ENCODE data around the gene DNAI2.

Gene DNAI2

GRCh38 chr17:74274060-74274708, at the start of gene DNAI2:
DNAI2 (plus strand) TSS chr17:74274234; CDS start chr17:74281818, 7,584 bp downstream.
- peak; percentile 36 for DNase-seq

DNA sequence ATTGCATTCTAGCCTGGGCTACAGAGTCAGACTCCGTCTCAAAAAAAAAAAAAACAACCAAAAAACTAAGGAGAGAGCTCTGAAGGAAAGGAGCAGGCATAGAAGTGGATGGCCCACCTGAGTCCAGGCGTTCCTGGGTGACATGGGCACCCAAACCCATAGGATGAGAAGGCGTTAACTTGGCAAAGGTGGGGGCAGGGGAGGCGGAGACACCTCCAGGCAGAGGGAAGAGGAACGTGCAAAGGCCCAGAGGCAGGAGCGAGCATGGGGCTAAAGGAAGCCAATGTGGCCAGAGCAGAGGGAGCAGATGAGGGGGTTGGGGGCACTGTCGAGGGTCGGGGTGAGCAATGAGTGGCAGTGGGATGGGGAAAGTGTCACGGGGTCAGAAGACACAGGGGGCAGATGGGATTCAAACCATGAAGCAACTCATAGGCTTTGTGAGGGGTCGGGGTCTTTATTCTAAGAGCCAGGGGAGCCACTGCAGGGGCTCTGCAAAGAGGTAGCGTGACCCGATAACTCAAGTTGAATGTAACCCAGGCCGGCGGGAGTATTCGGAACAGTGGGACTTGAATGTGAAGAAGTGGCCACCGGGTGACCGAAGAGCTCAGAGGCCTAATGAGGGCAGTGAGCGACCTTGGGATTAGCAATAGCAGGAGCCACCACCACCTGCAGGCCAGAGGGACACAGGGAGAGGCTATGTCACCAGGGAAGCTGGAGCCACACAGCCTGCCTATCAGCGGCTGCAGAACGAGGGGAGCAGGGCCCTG, 48.9 kb upstream of the DNAI2 start:
- DNase-seq, result no peak

GRCh38 chr17:74226252-74226651, 47.8 kb upstream of the DNAI2 start:
- no peak for DNase-seq

DNA sequence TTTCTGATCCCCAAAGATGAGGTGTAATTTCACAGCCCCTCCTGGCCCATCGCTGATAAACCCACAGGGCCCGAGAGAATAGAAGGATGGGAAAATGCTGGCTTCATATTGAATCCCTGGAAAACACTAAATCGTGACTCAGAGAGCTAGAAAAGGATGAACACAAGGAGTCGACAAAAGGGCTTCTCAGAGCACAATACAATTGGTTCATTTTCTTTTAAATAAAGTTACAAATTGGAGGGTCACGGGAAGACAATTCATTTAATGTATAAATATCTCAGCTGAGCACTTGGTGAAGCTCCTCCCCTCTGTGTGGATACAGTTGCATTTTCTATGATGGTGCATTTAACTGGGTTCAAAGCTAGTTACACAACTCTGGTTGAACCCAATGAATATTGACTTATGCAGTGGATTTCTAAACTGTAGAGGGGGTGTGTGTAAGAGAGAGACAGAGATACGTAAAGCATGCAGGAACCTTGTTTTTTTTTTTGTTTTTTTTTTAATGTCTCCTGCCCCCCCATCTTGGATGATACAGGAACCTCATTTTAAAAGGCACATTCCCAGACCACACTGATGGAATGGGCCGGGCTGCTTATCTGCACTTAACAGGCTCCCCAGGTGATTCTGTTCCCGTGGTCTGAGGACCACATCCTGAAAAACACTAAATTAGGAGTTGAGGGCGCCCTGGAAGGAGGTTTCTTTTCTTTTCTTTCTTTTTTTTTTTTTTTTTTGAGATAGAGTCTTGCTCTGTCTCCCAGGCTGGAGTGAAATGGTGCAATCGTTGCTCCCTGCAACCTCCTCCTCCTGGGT, 46.6 kb upstream of the DNAI2 start:
- no peak for DNase-seq

GRCh38 chr17:74228306-74228978, 45.6 kb upstream of the DNAI2 start:
- DNase-seq, result no peak

DNA sequence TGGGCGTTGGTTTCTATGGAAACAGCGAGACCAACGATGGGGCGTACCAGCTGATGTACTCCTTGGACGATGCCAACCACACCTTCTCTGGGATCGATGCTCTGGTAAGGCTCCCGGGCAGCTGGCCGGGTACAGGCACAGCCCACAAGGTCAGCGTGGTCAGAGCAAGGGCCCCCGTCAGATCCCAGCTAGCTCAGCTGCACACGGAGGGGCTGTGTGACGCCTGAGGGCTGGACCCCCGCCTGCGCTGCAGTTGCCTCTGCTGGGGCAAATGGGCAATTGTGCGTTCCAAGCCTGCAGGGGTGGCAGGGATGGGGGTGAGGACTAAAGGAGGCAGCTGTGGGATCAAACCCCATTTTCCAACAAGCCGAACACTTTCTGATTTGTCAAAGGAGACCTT, 43.1 kb upstream of the DNAI2 start:
- DNase-seq, result no peak

GRCh38 chr17:74231928-74232907, 41.8 kb upstream of the DNAI2 start:
- no peak for DNase-seq

DNA sequence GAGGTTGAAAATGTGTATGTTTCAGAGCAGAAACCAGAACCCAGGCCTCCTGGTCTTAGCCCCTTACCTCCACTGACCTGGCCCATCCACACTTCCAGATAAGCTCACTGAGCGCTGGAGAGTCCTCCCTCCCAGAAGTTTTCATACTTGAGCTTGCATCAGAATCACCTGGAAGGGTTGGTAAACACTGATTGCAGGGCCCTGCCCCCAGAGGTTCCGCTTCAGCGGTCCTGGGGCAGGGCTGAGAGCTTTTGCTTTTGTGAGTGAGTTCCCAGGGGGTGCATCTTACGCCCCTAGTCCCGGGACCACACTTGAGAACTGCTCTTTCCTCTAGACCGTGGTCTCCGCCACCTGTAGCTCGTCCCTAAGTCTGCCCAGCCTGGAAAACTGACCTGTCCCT, 40.1 kb upstream of the DNAI2 start:
- no peak for DNase-seq

- no peak for DNase-seq
Observed at GRCh38 chr17:74234486-74234885, 39.5 kb upstream of the DNAI2 start.

- DNase-seq, result no peak
Observed at GRCh38 chr17:74235040-74235581, 38.9 kb upstream of the DNAI2 start.

DNA sequence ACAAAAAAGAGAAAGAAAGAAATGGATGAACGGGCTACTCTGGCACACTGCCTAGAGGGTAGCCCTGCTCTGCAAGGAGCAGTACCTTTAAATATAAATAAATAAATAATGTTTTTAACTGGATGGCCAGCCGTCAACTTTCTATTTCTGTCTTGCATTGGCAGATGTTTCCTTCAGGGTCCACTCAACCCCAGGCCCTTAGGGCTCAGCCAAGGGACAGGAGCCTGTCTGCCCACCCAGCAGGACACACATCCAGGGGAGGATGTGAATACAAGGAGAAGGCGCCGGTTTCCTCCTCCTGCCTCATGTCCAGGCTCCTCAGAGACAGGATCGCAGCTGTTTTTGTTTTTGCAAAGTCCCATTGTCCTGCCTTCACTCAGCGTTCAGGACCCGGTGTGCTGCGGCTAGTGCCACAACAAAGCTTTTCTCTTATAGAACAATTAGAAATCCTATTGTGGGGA, 38.1 kb upstream of the DNAI2 start:
- no peak for DNase-seq

GRCh38 chr17:74237321-74237720, 36.7 kb upstream of the DNAI2 start:
- DNase-seq, result no peak

DNA sequence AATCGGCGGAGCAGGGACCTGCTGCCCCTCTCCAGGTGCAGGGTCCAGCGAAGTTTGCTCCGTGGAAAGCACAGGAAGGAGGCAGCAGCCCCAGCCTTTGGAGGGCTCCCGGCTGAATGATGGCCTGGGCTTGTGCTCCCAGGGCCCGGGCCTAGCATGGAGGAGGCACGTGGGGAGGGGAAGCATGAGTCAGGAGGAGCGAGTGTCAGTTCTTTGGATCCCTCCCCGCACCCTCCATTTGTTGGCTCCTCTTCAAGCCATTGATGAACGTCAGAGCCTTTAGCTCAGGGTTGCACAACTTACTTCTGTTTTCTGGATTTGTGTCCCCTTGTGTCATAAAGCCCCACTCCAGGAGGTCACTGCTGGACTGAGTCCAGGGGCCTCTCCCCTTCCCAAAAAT, 34.9 kb upstream of the DNAI2 start:
- no peak for DNase-seq

- no peak for DNase-seq
Observed at GRCh38 chr17:74240618-74241205, 33.3 kb upstream of the DNAI2 start.

DNA sequence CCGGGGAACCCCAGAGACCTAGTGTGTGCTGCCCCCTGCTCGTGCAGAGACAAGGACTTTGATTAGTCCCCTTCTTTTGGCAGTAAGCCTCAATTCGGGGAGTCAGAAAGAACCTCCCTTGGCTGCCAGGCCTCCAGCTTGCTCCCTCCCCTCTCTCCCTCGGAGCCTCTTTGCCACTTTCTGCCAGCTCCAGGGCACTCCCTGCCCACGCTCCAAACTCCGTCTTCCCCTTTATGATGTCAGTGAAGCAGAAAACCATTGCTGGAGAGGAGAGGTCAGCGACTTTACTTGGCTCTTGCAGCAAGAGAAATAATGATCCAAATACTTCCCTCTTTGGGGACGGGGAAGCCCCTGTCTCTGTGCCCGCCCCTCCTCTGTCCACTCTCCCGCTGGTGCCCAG, 32.6 kb upstream of the DNAI2 start:
- no peak for DNase-seq

DNA sequence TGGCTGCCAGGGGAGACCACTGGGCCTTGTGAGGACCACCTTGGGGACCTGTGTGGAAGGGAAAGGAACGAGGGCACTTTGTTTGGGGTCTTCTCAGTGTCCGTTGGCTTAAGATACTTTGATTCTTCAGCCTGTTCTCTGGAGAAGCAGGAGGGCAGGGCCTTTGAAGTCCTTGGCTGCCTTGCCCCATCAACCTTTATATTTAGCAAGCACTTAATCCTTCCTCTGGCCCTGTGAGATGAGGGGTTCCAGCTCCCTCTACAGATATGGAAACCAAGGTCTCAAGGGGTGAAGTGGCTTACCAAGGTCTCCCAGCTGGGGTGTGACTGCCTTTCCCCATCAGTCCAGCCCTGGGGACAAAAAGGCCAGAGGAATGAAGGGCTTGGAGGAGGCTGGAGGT, 32.2 kb upstream of the DNAI2 start:
- DNase-seq, result no peak

DNA sequence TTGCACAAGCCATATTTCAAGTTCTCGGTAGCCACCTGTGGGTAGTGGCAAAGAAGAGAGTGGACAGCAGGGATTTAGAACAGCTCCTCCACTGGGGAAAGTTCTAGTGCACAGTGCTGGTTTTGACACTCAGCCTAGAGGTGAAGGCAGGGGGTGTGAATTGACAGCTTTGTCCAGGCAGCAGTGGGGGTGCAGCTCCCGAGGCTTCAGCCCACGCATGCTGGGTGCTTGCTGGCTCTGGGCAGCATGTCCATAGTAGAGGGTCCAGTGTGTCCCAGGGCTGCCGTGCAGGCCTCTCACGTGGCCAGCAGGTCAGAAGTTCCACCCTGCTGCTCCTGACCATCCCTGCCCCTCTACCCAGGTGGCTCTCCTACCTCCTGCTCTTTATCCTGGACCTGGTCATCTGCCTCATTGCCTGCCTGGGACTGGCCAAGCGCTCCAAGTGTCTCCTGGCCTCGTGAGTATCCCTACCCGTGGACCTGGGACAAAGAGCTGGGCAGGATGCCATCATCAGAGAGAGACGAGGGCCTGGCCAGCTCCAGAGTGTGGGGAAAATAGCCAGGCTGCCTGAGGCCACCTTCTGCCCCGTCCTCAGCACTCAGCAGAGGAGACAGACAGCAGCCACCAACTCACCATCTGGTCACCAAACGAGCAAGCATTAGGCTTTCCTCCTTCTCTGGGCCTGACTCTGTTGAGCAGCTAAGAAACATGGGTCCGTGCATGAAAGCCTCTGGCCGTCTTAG, 30.9 kb upstream of the DNAI2 start:
- DNase-seq, result no peak

DNA sequence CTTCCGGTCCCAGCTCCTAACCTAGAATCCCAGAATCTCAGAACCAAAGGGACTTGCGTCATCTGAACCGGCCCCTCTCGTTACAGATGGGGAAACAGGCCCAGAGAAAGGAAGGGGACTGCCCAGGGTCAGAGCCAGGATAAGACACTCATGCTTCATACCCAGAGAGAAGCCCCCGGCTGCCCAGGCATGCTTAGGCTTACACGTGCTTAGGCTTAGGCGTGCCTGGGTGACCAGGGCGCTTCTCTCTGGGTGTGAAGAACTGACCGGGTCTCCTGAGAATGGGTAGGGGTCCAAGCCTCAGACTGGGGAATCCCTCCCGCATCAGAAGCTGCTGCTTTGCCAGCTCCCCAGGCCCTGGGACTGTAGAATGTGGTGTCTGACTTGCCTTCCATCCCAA, 29.9 kb upstream of the DNAI2 start:
- DNase-seq, result no peak

GRCh38 chr17:74244548-74244947, 29.5 kb upstream of the DNAI2 start:
- no peak for DNase-seq

DNA sequence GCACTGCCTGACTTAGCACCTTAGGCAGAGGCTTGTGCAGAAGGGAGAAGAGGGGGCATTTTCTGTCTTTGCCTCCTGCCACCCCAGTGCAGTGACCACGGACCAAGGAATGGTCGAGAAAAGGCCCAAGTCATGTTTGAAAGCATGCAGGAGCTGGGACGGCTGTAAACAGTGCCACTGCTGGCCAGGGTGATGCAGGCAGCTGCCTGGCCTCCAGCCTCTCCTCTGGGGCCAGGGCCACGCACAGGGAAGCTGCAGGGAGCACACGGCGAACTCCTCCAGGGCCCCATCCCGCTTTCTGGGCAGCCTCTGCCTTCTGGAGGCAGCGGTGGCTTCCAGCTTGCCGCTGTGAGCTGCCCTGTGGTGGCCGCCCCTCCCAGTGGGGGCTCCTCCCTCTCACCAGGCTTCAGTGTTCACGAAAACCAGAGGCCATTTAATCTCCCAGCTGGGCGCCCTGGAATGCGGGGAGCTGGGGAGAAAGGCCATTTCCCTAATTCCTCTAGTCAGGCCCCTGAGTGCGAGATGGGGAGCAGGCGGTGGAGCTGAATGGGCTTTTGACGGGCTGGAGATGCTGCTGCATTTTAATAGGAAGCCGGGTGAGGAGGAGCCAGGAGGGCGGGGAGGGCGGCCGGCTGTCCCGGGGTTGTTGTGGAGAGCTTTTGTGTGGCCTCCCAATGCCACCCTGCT, 28.7 kb upstream of the DNAI2 start:
- DNase-seq, result no peak

Measured in CD4-positive, alpha-beta T cell treated with Interleukin-6 for 4 hours (primary cell).